GM20431 (cell line): ENCODE data around the gene AKAP13.

ENCODE experiments used
- in situ Hi-C: fragments of 300-500 bp; cut with MseI, MboI; formaldehyde crosslinking; loops from one replicate; pipeline ENCODE4 v1.15.0; 2020; ENCODE audit warnings: low sequenced_read_pairs; ENCODE audit not compliant: unreplicated experiment

The AKAP13 gene

DNA sequence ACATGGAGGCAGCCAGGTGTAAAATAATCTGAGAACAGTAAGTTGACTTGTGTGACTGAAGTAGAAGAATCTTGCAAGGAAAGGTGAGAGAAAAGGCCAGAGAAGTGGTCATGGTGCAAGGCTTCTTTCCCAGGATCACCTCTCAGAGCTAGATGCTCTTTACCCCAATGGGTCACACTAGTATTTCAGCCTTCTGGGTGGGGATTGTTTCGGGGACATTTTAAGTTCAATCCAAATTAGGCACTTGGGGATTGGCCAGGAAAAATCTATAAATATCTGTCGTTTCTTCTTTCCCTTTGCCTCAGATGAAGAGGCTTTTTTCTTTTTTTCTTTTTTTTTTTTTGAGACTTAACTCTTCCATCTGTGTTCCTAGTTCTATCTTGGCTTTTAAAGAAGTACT lies 226.3 kb downstream of the AKAP13 start:
- in situ Hi-C loops: loop anchor here (25.0 kb wide), 1 partner anchor 231 kb away; no protein-coding TSS in a partner anchor

- in situ Hi-C loops: loop anchor here (25.0 kb wide), 1 partner anchor 230 kb away; no protein-coding TSS in a partner anchor
Observed at GRCh38 chr15:85607141-85607806, 226.9 kb downstream of the AKAP13 start.

- in situ Hi-C loops: loop anchor here (25.0 kb wide), 1 partner anchor 229 kb away; no protein-coding TSS in a partner anchor
Observed at GRCh38 chr15:85607842-85608241, 227.4 kb downstream of the AKAP13 start.

DNA sequence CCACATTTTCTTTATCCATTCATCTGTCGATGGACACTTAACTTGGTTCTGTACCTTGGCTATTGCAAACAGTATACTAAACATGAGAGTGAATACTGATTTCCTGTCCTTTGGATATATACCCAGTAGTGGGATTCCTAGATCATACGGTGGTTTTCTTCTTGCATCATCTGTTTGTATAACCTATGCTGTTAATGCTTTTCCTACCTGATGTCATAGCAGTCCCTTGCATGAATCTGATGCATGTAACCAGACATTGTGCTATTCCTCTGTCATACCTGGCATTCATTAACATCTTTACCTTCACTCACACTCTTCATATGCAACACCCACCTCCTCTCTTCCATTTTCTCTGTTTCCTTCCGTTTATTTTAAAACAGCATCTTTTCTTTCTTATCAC lies 229.1 kb downstream of the AKAP13 start:
- in situ Hi-C loops: loop anchor here (25.0 kb wide), 1 partner anchor 228 kb away; no protein-coding TSS in a partner anchor

- in situ Hi-C loops: loop anchor here (25.0 kb wide), 1 partner anchor 226 kb away; no protein-coding TSS in a partner anchor
Observed at GRCh38 chr15:85611361-85611760, 231.0 kb downstream of the AKAP13 start.

DNA sequence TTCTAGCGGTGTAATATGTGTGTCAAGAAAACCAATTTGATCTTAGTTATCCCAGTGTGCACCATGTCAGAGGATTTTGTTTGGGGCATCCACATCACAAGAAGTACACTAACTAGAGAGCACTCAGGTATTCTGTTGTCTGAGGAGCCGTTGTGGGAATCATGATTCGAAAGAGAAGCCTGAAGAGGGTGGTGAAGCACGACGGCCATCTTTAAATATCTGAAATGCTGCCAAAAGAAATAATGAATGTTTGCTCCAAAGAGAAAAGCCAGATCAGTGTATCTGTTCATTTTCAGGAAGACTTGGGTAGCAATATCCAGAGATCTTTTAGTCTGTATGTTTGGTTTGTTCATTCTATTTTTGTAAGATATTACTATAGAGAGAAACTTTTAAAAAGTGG lies 233.7 kb downstream of the AKAP13 start:
- in situ Hi-C loops: loop anchor here (25.0 kb wide), 1 partner anchor 223 kb away; no protein-coding TSS in a partner anchor

DNA sequence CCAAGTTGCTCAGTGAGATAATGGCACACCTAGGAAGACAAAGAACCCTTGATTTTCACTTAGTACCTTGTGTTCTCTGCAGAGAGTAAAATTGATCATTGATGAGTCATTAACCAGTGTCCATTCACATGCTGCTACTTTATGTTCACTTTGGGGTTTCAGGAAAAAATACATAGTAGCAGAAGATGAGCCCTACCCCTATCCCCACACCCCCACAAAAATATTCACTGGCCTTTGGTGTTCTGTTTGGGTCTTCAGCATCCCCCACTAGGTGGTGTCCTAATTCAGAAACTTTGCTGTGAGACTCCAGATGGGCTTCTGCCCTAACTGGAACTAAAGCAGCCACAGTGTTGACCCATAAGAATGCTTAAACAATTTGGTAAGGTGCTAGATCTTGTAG lies 235.5 kb downstream of the AKAP13 start:
- in situ Hi-C loops: loop anchor here (25.0 kb wide), 1 partner anchor 221 kb away; no protein-coding TSS in a partner anchor

DNA sequence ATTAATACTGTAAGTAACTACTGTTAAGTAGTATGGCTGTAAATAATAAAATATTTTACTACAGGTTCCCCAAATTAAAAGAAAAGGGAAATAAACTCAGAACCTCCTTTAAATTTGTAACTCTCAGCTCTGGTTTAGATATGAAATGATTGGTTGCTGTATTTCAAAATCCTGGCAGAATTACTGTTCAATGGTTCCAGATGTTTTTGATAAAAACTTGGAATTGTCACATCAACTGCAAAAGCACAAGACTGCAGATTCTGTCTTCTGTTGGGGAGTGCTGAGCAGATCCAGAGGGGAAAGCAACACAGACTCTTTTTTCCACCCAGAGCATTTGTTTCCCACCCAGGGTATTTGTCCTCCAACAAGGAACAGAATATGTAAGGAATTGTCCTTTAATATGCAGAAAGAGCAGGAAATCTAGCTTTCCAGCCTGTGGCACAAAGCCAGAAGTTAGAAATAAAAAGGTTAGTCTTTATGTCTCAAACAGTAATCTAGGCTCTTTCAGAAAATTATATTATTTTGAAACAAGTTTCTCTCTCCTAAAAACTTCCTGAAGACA lies 236.2 kb downstream of the AKAP13 start:
- in situ Hi-C loops: loop anchor here (25.0 kb wide), 1 partner anchor 221 kb away; no protein-coding TSS in a partner anchor

- in situ Hi-C loops: loop anchor here (25.0 kb wide), 1 partner anchor 219 kb away; no protein-coding TSS in a partner anchor
Observed at GRCh38 chr15:85618228-85618505, 237.8 kb downstream of the AKAP13 start.

GRCh38 chr15:85618956-85619491 lies 238.6 kb downstream of the AKAP13 start:
- in situ Hi-C loops: loop anchor here (25.0 kb wide), 1 partner anchor 218 kb away; no protein-coding TSS in a partner anchor

DNA sequence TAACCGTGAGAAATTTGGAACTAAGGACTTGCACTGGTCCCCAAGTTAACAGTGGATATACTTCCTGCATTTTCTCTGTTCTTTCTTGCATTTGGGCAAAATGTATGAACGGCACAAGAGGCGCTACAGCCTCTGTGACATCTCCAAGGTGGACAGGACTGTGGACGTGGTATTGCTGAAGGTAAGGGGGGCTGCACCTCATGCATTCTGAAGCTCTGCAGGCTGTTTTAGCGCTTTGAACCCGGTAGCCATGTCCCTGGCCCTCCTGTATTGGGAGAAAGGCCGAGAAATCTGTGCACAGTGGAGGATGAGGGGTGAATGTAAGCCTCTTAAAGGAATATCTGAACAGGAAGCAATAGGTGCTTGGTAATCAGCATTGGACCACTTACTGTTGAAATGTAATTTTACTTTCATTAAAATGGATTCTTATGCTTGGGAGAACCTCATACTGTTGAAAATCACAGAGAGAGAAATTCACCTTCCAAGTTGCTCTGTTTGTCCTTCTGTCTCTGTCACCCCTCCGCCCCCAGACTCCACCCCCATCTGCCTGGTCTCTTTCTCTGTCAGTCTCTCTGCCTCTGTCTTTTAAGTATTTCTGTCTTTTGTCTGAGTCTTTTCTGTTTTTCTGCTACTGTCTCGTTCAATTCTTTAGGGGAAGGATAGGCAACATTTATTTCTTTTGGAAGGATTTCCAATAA lies 239.7 kb downstream of the AKAP13 start:
- in situ Hi-C loops: loop anchor here (25.0 kb wide), 1 partner anchor 217 kb away; no protein-coding TSS in a partner anchor

DNA sequence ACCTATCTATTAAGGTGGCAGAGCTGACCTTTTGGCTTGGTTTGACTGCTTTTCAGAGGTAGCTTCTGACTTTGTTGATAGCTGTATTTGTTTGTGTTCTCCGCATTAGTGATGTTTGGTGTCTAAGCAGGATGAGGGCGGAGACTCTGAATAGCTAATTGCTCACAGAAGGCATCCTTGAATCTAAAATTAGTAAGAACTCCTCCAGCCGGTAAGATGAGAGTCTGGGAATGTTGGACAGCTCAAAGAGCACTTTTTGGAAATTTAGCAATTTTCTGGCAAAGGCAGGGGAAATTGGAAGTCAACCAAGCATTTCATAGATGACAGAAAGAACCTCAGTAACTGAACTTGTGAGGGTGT lies 240.3 kb downstream of the AKAP13 start:
- in situ Hi-C loops: loop anchor here (25.0 kb wide), 1 partner anchor 217 kb away; no protein-coding TSS in a partner anchor

GRCh38 chr15:85621094-85621493 lies 240.7 kb downstream of the AKAP13 start:
- in situ Hi-C loops: loop anchor here (25.0 kb wide), 1 partner anchor 216 kb away; no protein-coding TSS in a partner anchor

GRCh38 chr15:85622221-85622831 lies 241.9 kb downstream of the AKAP13 start:
- in situ Hi-C loops: loop anchor here (25.0 kb wide), 1 partner anchor 215 kb away; no protein-coding TSS in a partner anchor

GRCh38 chr15:85623315-85624049 lies 243.1 kb downstream of the AKAP13 start:
- in situ Hi-C loops: loop anchor here (25.0 kb wide), 1 partner anchor 214 kb away; no protein-coding TSS in a partner anchor

GRCh38 chr15:85624291-85624801 lies 243.9 kb downstream of the AKAP13 start:
- in situ Hi-C loops: loop anchor here (25.0 kb wide), 1 partner anchor 213 kb away; no protein-coding TSS in a partner anchor

DNA sequence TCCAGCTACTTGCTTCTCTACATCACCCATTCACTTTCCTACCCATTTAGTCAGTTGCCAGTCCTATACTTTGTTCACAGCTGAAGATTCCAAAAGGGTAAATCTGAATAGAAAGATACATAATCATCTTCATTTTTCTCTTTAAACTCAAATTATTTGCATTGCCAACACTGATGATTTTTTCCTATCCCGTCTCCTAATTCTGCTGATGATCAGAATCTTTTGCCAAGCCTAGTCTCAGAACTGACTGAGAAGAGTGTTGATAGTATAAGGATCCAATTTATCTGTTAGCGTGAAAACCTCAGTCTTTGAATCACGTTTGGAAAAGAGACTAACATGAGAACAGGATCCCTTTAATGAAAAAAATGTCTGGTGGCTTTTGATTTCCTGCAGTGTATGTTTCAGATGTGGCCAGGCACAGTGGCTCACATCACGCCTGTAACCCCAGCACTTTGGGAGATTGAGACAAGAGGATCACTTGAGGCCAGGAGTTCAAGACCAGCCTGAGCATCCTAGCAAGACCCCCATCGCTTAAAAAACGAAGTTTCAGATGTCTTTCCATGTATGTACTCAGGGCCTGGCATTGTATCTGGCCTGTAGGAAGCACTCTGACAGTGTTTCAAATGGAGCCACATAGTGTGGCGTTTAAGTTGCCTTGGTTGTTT lies 244.9 kb downstream of the AKAP13 start:
- in situ Hi-C loops: no loop called here

GRCh38 chr15:85625856-85626255 lies 245.5 kb downstream of the AKAP13 start:
- in situ Hi-C loops: no loop called here
